Endothelial cell of umbilical vein (primary cell): ENCODE measurements around the gene CIB4.

Experiments used
- EZH2 ChIP-seq: IDR thresholded peaks from 2 replicates; pipeline ENCODE4 v1.6.1; 2012; ENCODE audit warnings: borderline replicate concordance, low read depth, mild to moderate bottlenecking, moderate library complexity, low read length, inconsistent platforms; ENCODE audit not compliant: severe bottlenecking
- TF ChIP-seq, protein P1 (sequence below), 2 donors: IDR thresholded peaks; 1 replicate in 1 of 2; 2 replicates in 1 of 2; pipeline ENCODE4 v1.5.1; 2011; ENCODE audit warnings: low read length in 2 of 2, mild to moderate bottlenecking in 2 of 2, moderate library complexity in 2 of 2, control low read depth in 1 of 2, inconsistent platforms in 1 of 2, low read depth in 1 of 2; ENCODE audit not compliant: insufficient read depth in 1 of 2; ENCODE audit errors: extremely low read depth in 1 of 2

GRCh38 chr2:26537069-26537825 lies 103.9 kb downstream of the CIB4 start:
- TF ChIP-seq, protein P1, sequence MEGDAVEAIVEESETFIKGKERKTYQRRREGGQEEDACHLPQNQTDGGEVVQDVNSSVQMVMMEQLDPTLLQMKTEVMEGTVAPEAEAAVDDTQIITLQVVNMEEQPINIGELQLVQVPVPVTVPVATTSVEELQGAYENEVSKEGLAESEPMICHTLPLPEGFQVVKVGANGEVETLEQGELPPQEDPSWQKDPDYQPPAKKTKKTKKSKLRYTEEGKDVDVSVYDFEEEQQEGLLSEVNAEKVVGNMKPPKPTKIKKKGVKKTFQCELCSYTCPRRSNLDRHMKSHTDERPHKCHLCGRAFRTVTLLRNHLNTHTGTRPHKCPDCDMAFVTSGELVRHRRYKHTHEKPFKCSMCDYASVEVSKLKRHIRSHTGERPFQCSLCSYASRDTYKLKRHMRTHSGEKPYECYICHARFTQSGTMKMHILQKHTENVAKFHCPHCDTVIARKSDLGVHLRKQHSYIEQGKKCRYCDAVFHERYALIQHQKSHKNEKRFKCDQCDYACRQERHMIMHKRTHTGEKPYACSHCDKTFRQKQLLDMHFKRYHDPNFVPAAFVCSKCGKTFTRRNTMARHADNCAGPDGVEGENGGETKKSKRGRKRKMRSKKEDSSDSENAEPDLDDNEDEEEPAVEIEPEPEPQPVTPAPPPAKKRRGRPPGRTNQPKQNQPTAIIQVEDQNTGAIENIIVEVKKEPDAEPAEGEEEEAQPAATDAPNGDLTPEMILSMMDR (IDR thresholded peaks at IDR 0.05; ENCODE audit: extremely low read depth in 1 of 2, insufficient read depth in 1 of 2, low read depth in 1 of 2, low read length in 2 of 2), result no peak
- no peak for TF ChIP-seq EZH2
